KOPT-K1 (cell line): ENCODE results near the gene FOXP1.

Experiments used
- H3K27ac ChIP-seq: fragments of 200-600 bp; sonication (generic); 2 replicates; pipeline ENCODE4 v1.5.1; 2016; ENCODE audit warnings: antibody characterized with exemption, mild to moderate bottlenecking, low read depth, low read length; ENCODE audit not compliant: poor library complexity, severe bottlenecking
- H3K36me3 ChIP-seq: fragments of 200-600 bp; sonication (generic); 2 replicates; pipeline ENCODE4 v1.5.1; 2017; ENCODE audit warnings: antibody characterized with exemption, mild to moderate bottlenecking, low read length, moderate library complexity; ENCODE audit not compliant: insufficient read depth
- H3K9me3 ChIP-seq: fragments of 200-600 bp; sonication (generic); 2 replicates; pipeline ENCODE4 v1.5.1; 2017; ENCODE audit warnings: antibody characterized with exemption, low read length, mild to moderate bottlenecking; ENCODE audit not compliant: insufficient read depth, poor library complexity, severe bottlenecking

Gene FOXP1

GRCh38 chr3:71110385-71111222 is 472.9 kb downstream of the FOXP1 start:
- Histone ChIP-seq H3K27ac (no peak overlapping the region), H3K36me3 (peaks cover 39% of the 10 kb centered on the region), H3K9me3 (no peaks in the 10 kb centered on the region)

DNA sequence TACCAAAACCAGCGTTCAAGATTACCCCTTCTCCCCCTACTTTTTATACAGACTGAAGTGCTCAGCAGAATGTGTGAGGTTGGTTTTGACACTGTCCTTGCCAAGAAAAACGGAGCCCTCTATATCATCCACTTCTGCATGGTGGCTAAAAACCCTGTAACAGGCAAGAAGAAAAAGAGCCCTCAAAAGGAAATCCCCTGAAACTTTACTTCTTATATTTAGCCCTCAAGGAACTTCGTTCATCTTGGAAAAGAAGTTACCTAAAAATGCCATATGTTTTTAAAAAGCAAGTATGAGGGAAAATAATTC is 473.6 kb downstream of the FOXP1 start:
- Histone ChIP-seq H3K9me3 (no peaks in the 10 kb centered on the region), H3K27ac (no peak overlapping the region), H3K36me3 (peaks cover 39% of the 10 kb centered on the region)

GRCh38 chr3:71109241-71109976 is 474.1 kb downstream of the FOXP1 start:
- no peaks in the 10 kb centered on the region for H3K9me3 ChIP-seq
- H3K36me3 ChIP-seq: peaks cover 39% of the 10 kb centered on the region
- H3K27ac ChIP-seq: no peak overlapping the region

- H3K27ac ChIP-seq: no peak overlapping the region
- no peaks in the 10 kb centered on the region for H3K9me3 ChIP-seq
- peaks cover 39% of the 10 kb centered on the region for H3K36me3 ChIP-seq
These were observed 475.6 kb downstream of the FOXP1 start for GRCh38 chr3:71107926-71108325.

DNA sequence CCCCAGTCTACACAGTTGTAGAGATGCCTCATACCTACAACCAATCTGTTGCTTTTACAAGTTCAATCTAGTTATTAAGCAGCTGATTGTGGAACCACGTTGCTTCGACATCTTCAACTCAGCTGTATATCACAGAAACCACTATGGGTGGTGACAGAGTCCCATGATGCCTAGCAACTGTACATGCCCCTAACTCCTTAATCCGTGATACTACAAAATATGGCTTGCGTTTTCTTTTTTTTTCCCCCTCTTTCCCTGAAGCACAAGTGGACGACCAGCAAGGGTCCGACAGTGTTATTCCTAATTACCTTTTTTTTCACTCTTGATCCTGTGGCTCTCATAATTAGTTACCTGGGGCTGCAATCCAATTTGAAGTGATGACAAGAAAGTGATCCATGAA is 478.6 kb downstream of the FOXP1 start:
- Histone ChIP-seq H3K27ac (no peak overlapping the region), H3K9me3 (no peaks in the 10 kb centered on the region), H3K36me3 (peaks cover 14% of the 10 kb centered on the region; the same call in 1 of the 2 replicates)

DNA sequence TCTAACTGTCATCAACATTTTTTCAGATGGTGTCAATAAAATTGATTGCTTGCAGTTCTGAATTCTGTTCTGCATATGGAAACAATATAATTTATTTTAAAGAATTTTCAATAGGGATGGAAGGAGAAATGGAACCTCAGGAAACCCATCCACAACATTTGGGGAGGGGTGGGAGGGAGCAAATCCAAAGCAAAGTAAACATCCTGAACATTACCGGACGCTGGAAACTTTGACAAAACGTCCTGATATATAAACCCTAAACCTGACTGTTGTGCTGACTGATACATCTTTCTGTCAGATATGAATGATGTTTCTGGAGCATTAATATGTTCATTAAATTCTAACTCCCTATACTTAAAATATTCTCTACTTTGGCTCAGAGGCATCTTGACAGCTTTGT is 479.0 kb downstream of the FOXP1 start:
- H3K9me3 ChIP-seq: no peaks in the 10 kb centered on the region
- H3K36me3 ChIP-seq: peaks cover 10% of the 10 kb centered on the region; the same call in 1 of the 2 replicates
- H3K27ac ChIP-seq: no peak overlapping the region

DNA sequence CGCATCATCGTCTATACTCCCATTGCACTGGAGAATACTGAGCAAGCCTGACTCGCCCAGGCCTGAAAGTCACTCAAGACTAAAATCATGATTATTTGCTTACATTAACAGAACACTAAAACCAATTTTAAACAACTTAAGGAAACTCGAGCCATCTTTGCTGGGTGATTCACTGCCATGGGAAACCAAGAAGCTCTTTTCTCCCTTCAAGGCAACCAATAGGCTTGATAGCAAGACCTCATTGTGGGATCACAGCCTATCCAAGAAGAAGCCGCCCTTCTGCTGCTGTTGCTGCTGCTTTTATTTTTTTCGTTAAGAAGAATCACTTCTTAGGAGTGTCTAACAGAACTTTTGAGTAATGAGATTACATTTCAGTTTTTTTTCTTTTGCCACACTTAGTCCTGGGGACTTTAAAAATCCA is 479.4 kb downstream of the FOXP1 start:
- H3K9me3 ChIP-seq: no peaks in the 10 kb centered on the region
- H3K27ac ChIP-seq: no peak overlapping the region
- H3K36me3 ChIP-seq: peaks cover 6% of the 10 kb centered on the region; the same call in 1 of the 2 replicates

DNA sequence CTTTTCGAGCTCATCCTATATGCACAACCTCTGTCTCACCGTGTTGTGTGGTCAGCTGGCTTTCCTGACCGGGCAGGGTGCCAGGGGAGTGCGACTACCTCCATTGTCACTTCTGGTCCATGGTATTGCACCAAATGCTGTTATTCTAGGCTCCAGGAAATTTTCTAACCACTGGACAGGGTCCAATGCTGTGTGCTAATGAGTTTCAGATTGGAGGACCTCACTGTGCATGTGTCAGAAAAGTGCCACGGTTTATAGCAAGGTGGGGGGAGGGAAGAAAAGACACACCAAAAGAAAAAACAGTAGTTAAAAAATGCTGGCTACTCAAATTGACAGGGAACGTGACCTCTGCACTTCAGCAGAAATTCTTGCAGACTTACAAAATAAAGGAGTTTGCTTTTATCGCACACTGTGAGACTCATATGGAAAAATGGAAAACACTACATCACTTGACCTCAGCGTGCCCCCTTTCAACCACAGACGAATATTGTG is 480.1 kb downstream of the FOXP1 start:
- Histone ChIP-seq H3K9me3 (no peaks in the 10 kb centered on the region), H3K27ac (no peak overlapping the region), H3K36me3 (no peaks in the 10 kb centered on the region; the same call in 1 of the 2 replicates)

DNA sequence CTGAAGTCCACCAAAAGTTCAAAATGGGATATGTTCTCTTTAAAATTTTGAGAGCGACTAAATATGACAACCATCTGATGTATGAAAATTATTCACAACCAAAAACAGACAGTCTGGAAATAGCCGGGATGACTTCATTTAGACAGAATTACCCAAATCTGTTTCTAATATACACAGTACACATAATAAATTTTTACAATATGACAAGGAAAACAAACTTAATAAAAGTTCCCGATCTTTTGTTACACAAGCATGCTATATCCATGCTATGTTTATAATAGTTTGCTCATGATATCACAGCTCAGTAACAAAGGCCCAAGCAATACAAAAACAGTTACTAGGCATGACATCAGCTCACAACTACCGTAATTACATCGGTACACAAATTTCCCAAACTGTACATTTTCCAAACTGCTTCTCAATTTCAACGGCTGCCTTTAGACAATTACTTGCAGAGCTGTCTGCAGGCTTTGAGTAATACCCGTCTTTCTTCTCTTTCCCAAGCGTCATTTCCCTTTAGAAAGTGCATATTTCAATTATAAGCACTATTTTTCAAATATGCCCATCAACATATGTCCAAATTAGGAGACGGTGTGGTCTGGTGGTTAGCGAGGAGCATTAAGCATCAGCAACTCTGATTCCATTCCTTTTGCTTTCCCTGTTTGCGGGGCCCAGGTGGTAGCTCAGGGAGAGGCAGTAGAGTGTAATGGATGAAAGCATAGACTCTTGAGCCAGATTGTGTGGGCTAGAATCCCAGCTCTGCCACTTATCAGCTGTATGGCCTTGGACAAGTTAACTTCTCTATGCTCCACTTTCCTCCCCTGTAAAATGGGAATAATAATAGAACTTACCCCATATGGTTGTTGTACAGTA is 481.2 kb downstream of the FOXP1 start:
- Histone ChIP-seq H3K27ac (no peak overlapping the region), H3K9me3 (no peaks in the 10 kb centered on the region), H3K36me3 (no peaks in the 10 kb centered on the region; the same call in 1 of the 2 replicates)

DNA sequence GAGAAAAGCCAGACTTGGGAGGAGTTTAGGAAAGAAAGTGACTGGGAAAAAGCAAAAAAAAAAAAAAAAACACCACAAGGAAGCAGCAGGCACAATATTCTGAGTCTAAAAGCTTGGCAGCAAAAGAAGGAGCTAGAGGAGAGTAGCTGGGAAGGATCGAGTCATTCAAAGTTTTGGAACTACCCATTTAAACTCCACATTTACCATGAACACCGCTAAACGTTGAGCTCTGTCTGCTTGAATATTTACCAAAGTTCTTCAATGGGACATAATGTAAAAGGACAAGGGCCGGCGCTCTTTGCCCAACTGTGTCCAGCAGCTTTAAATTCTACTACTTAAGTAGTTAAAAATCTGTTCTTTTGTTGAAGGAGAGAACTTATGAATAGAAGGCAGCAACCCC is 481.9 kb downstream of the FOXP1 start:
- no peaks in the 10 kb centered on the region for H3K9me3 ChIP-seq
- H3K27ac ChIP-seq: no peak overlapping the region
- no peaks in the 10 kb centered on the region for H3K36me3 ChIP-seq

DNA sequence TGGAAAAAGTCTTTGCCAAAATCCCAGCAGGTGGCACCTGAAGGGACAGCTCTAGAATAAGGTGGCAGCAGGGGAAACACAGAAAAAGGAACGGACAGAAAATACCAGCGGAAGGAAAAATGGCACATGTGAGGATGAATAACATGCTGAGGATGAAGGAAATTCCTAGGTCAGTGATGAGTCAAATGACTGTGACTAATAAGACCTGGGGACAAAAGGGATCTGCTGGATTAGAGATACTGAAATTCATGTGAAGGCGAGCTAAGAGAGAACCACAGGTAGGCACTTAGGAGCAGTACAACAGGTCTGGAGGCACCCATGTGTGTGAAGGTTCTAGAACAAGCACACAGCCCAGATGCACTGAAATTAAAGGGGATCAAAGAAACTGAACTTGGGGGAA is 482.5 kb downstream of the FOXP1 start:
- Histone ChIP-seq H3K36me3 (no peaks in the 10 kb centered on the region), H3K27ac (no peak overlapping the region), H3K9me3 (no peaks in the 10 kb centered on the region)

- H3K36me3 ChIP-seq: no peaks in the 10 kb centered on the region
- H3K9me3 ChIP-seq: no peaks in the 10 kb centered on the region
- no peak overlapping the region for H3K27ac ChIP-seq
These were observed 483.4 kb downstream of the FOXP1 start for GRCh38 chr3:71099997-71100719.

DNA sequence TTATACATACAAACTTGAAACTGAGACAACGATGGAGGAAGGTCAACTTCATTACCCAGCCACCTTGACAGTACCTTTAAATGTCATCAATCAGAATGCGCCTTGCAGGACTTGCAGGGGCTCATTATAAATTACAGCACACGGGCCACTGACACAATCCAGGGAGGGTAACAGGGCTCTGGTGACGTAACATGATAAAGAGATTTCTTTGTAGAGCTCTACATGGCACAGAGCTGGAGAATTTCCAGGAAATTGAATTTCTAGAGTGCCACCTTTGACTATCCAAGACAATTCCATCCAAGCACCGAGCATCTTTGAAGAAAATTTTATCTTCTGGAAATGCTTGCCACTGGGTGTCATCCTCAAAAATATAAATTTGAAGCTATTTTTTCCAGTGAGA is 486.0 kb downstream of the FOXP1 start:
- no peaks in the 10 kb centered on the region for H3K36me3 ChIP-seq
- H3K27ac ChIP-seq: no peak overlapping the region
- no peaks in the 10 kb centered on the region for H3K9me3 ChIP-seq

DNA sequence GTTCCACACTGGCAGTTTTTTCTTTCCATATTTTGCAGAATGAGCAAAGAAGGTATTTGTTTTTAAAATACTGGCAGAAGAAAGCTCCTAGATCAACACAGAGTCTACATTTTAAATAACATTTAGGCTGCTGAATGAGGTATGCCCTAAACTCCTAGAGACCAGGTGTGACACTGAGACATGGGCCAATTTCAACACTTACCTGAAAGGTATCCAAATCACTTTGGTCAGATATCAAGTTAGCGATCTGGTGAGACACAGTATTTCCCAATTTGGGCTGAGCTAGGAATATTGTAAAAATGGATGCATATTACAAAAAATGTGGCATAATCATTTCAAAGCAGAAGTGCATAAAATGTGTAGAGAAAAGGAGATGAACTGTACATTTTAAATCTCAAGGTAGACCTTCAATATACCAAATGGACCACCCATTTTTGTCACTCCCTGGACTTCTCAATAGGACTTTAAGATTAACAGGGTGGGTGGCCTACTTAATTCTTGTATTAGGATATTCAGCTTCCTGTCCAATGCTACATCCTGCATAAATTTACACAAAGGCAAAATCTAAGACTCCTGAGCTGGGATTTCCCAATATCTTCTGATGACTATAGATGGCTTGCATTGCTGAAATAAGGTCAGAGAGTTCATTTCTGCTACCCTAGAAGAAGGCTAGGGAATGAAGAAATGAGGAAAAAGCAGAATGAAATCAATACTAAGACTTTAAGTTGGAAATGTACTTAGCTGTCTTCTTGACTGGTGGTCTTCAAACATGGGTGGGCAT is 487.8 kb downstream of the FOXP1 start:
- H3K27ac ChIP-seq: no peak overlapping the region
- no peaks in the 10 kb centered on the region for H3K36me3 ChIP-seq
- H3K9me3 ChIP-seq: no peaks in the 10 kb centered on the region
